Endothelial cell of umbilical vein (primary cell): ENCODE results near the gene BBS5. TPM values are rescaled to one million over a fixed set of nuclear protein-coding genes. Genes with fewer than 3 reads are reported as not detected.

Experiments
- BruUV-seq: library from RNA; stranded (reverse); fragments of 400-500 nt; replicated peaks from 2 replicates; lab custom pipeline; 2021; lab: Mats Ljungman, UMichigan
- CTCF ChIA-PET: fragments of 300-600, 350-600 bp; sonication (Branson Sonifier 250); formaldehyde crosslinking; loops from one replicate; lab custom pipeline; 2021; ENCODE audit warnings: antibody characterized with exemption, inconsistent platforms; lab: Charles Lee
- POLR2A ChIA-PET: fragments of 300-600, 350-600 bp; sonication (Branson Sonifier 250); formaldehyde crosslinking; loops from one replicate; lab custom pipeline; 2021; ENCODE audit warnings: antibody characterized with exemption, inconsistent platforms; lab: Charles Lee
- DNase-seq: peaks from one replicate; pipeline ENCODE4 v3.0.0-alpha.2; 2011; ENCODE audit warnings: low read depth, low spot score
- FAIRE-seq: peaks from 2 replicates; lab custom pipeline; 2011; peaks lifted over from hg19 to GRCh38; lab: Jason Lieb, UNC
- H2AFZ ChIP-seq: 2 replicates; pipeline ENCODE4 v1.6.0; 2012; ENCODE audit warnings: low read depth, low read length, control low read depth, inconsistent platforms
- H3K27ac ChIP-seq: 2 replicates; pipeline ENCODE4 v1.5.1; 2011; ENCODE audit warnings: low read depth, mild to moderate bottlenecking, control low read depth, low read length, moderate library complexity; ENCODE audit not compliant: insufficient read depth
- H3K27me3 ChIP-seq, 2 experiments: 2 replicates each; pipeline versions ENCODE4 v1.6.0 to v1.6.1; 2011; ENCODE audit warnings: low read length in 2 of 2, mixed read lengths in 1 of 2; ENCODE audit not compliant: control insufficient read depth in 2 of 2, insufficient read depth in 2 of 2
- H3K36me3 ChIP-seq, 2 experiments: 2 replicates in 1 of 2; 3 replicates in 1 of 2; pipeline ENCODE4 v1.5.1; 2011; ENCODE audit warnings: low read length in 2 of 2, mild to moderate bottlenecking in 1 of 2, moderate library complexity in 1 of 2; ENCODE audit not compliant: control insufficient read depth in 2 of 2, insufficient read depth in 2 of 2; ENCODE audit errors: extremely low read depth in 1 of 2
- H3K4me1 ChIP-seq: 3 replicates; pipeline ENCODE4 v1.5.1; 2011; ENCODE audit warnings: mild to moderate bottlenecking, low read length; ENCODE audit not compliant: control insufficient read depth, insufficient read depth; ENCODE audit errors: extremely low read depth
- H3K4me2 ChIP-seq: 2 replicates; pipeline ENCODE4 v1.6.1; 2011; ENCODE audit warnings: low read length, control low read depth, mixed read lengths; ENCODE audit not compliant: insufficient read depth
- H3K4me3 ChIP-seq, 3 experiments: fragments of 200-600 bp in 1 of 3; sonication (generic), shearing (Covaris generic) in 1 of 3; replicated peaks in 1 of 3; 2 replicates each; pipeline ENCODE4 v1.5.1; 2011 to 2016; ENCODE audit warnings: control low read depth in 3 of 3, low read length in 3 of 3, mild to moderate bottlenecking in 2 of 3, inconsistent platforms in 1 of 3, low read depth in 1 of 3, moderate library complexity in 1 of 3; ENCODE audit not compliant: insufficient read depth in 1 of 3
- H3K79me2 ChIP-seq: 2 replicates; pipeline ENCODE4 v1.6.0; 2012; ENCODE audit warnings: low read length, inconsistent platforms; ENCODE audit not compliant: control insufficient read depth, insufficient read depth
- H3K9ac ChIP-seq: replicated peaks from 2 replicates; pipeline ENCODE3; 2011; ENCODE audit warnings: low read length, control low read depth; ENCODE audit not compliant: insufficient read depth; ENCODE audit errors: extremely low read depth
- H3K9me1 ChIP-seq: replicated peaks from 3 replicates; pipeline ENCODE4 v1.6.0; 2011; ENCODE audit warnings: mild to moderate bottlenecking, low read length; ENCODE audit not compliant: control insufficient read depth, insufficient read depth; ENCODE audit errors: extremely low read depth
- H3K9me3 ChIP-seq: replicated peaks from 2 replicates; pipeline ENCODE4 v1.5.1; 2012; ENCODE audit warnings: low read length, inconsistent platforms; ENCODE audit not compliant: control insufficient read depth, insufficient read depth
- H4K20me1 ChIP-seq: replicated peaks from 2 replicates; pipeline ENCODE3; 2011; ENCODE audit warnings: mild to moderate bottlenecking, low read length; ENCODE audit not compliant: control insufficient read depth, insufficient read depth; ENCODE audit errors: extremely low read depth
- EZH2 ChIP-seq: IDR thresholded peaks from 2 replicates; pipeline ENCODE4 v1.6.1; 2012; ENCODE audit warnings: borderline replicate concordance, low read depth, mild to moderate bottlenecking, moderate library complexity, low read length, inconsistent platforms; ENCODE audit not compliant: severe bottlenecking
- FOS ChIP-seq: IDR thresholded peaks from 2 replicates; pipeline ENCODE4 v1.6.1; 2011; ENCODE audit warnings: mild to moderate bottlenecking, low read length, moderate library complexity, borderline replicate concordance; ENCODE audit not compliant: insufficient read depth
- GATA2 ChIP-seq: IDR thresholded peaks from 2 replicates; pipeline ENCODE4 v1.7.0; 2011; ENCODE audit warnings: low read depth, mild to moderate bottlenecking, moderate library complexity, mixed read lengths, low read length; ENCODE audit not compliant: insufficient read length, insufficient read depth
- JUN ChIP-seq: IDR thresholded peaks from 2 replicates; pipeline ENCODE4 v1.6.1; 2011; ENCODE audit warnings: borderline replicate concordance, low read depth; ENCODE audit not compliant: insufficient read length, insufficient read depth
- MYC ChIP-seq: IDR thresholded peaks from one replicate; pipeline ENCODE4 v1.6.1; 2011; ENCODE audit warnings: mild to moderate bottlenecking, low read depth, low read length
- POLR2A ChIP-seq: IDR thresholded peaks from 2 replicates; pipeline ENCODE4 v1.6.1; 2012; ENCODE audit warnings: low read depth, mild to moderate bottlenecking, control low read depth, low read length
- POLR2AphosphoS5 ChIP-seq: IDR thresholded peaks from 2 replicates; pipeline ENCODE4 v1.6.1; 2012; ENCODE audit warnings: low read depth, mild to moderate bottlenecking, control low read depth, low read length, moderate library complexity; ENCODE audit not compliant: insufficient read depth
- dilution Hi-C: fragments of 300-500 bp; cut with MboI; formaldehyde crosslinking; loops from one replicate; pipeline ENCODE4 v1.15.0; 2019; ENCODE audit warnings: low sequenced_read_pairs; ENCODE audit not compliant: extremely low pct_ligation_motif_present
- intact Hi-C: fragments of 100-400 bp; cut with micrococcal nuclease; formaldehyde crosslinking; loops from one replicate; pipeline ENCODE4 v1.10.0; 2022
- polyA plus RNA-seq, 4 experiments: library from polyadenylated mRNA; depleted of rRNA in 3 of 4; stranded (reverse) in 3 of 4; unstranded in 1 of 4; fragments of >200 nt; gene quantifications; 2 replicates each; pipeline versions ENCODE4 v1.2.1 to v1.2.3, GENCODE V29; 2011 to 2012; ENCODE audit warnings: missing spikeins in 1 of 4
- total RNA-seq: library from RNA; stranded (reverse); gene quantifications from 2 replicates; pipeline ENCODE4 v1.2.3, GENCODE V29; 2021
- TF ChIP-seq, protein P1 (sequence below): IDR thresholded peaks from 2 replicates; pipeline ENCODE4 v1.6.1; 2011; ENCODE audit not compliant: insufficient read depth, insufficient read length
- TF ChIP-seq, protein P2 (sequence below), 2 donors: IDR thresholded peaks; 1 replicate in 1 of 2; 2 replicates in 1 of 2; pipeline ENCODE4 v1.5.1; 2011; ENCODE audit warnings: low read length in 2 of 2, mild to moderate bottlenecking in 2 of 2, moderate library complexity in 2 of 2, control low read depth in 1 of 2, inconsistent platforms in 1 of 2, low read depth in 1 of 2; ENCODE audit not compliant: insufficient read depth in 1 of 2; ENCODE audit errors: extremely low read depth in 1 of 2

Gene BBS5
- total and polyA plus RNA-seq, 2 donors (not counting 3 experiments of a cell fraction or from before 2014, with no cell fraction given) = 2.9 to 5.6 TPM

- CTCF ChIA-PET = no interaction called here
- H3K27me3 ChIP-seq = no peaks in the 10 kb centered on the region
- H3K9me3 ChIP-seq = no peaks in the 10 kb centered on the region
- no peak overlapping the region for H3K27ac ChIP-seq
- no peak overlapping the region for H3K4me2 ChIP-seq
- no peaks in the 10 kb centered on the region for H3K36me3 ChIP-seq
- no peak overlapping the region for H3K9ac ChIP-seq
- no peak overlapping the region for H2AFZ ChIP-seq
- TF ChIP-seq GATA2 (no peak), EZH2 (no peak), POLR2A (no peak), JUN (no peak), FOS (no peak), MYC (no peak), POLR2AphosphoS5 (no peak)
- TF ChIP-seq, protein P1, sequence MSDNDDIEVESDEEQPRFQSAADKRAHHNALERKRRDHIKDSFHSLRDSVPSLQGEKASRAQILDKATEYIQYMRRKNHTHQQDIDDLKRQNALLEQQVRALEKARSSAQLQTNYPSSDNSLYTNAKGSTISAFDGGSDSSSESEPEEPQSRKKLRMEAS = no peak
- TF ChIP-seq, protein P2, sequence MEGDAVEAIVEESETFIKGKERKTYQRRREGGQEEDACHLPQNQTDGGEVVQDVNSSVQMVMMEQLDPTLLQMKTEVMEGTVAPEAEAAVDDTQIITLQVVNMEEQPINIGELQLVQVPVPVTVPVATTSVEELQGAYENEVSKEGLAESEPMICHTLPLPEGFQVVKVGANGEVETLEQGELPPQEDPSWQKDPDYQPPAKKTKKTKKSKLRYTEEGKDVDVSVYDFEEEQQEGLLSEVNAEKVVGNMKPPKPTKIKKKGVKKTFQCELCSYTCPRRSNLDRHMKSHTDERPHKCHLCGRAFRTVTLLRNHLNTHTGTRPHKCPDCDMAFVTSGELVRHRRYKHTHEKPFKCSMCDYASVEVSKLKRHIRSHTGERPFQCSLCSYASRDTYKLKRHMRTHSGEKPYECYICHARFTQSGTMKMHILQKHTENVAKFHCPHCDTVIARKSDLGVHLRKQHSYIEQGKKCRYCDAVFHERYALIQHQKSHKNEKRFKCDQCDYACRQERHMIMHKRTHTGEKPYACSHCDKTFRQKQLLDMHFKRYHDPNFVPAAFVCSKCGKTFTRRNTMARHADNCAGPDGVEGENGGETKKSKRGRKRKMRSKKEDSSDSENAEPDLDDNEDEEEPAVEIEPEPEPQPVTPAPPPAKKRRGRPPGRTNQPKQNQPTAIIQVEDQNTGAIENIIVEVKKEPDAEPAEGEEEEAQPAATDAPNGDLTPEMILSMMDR (IDR thresholded peaks at IDR 0.05; ENCODE audit: extremely low read depth in 1 of 2, insufficient read depth in 1 of 2, low read depth in 1 of 2, low read length in 2 of 2) = no peak
- DNase-seq = no peak
- H3K9me1 ChIP-seq = no peaks in the 10 kb centered on the region
- FAIRE-seq = no peak
- H3K4me3 ChIP-seq = no peak overlapping the region
- H4K20me1 ChIP-seq = no peaks in the 10 kb centered on the region
- H3K4me1 ChIP-seq = peaks cover 13% of the 10 kb centered on the region
- intact Hi-C loops = no loop called here
- POLR2A ChIA-PET = no interaction called here
- dilution Hi-C loops = no loop called here
- no TSS peak for BruUV-seq
- H3K79me2 ChIP-seq = no peaks in the 10 kb centered on the region
Observed at GRCh38 chr2:169504651-169505050, 25.4 kb downstream of the BBS5 start.
